ENCODE data around the gene HSPA12B. TPM values are rescaled to one million over a fixed set of nuclear protein-coding genes. Genes with fewer than 3 reads are reported as not detected.

HSPA12B gene
- total and polyA plus RNA-seq, 2 of the 8 experiments (the other 6 are each of a cell fraction or from before 2014, with no cell fraction given), result 2.2 to 4.3 TPM

- TF ChIP-seq, protein P1, sequence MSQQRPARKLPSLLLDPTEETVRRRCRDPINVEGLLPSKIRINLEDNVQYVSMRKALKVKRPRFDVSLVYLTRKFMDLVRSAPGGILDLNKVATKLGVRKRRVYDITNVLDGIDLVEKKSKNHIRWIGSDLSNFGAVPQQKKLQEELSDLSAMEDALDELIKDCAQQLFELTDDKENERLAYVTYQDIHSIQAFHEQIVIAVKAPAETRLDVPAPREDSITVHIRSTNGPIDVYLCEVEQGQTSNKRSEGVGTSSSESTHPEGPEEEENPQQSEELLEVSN (IDR thresholded peaks at IDR 0.05), result no peak
- TF ChIP-seq TAF7 (optimal IDR thresholded peaks at IDR 0.05; ENCODE audit: borderline replicate concordance, low read depth, low read length) (no peak), EP300 (IDR thresholded peaks at IDR 0.05; ENCODE audit: borderline replicate concordance in 1 of 2, low read depth in 2 of 2, low read length in 2 of 2) (no peak), ASH2L (IDR thresholded peaks at IDR 0.05; ENCODE audit: low read length) (no peak), TAF1 (IDR thresholded peaks at IDR 0.05; ENCODE audit: low read depth, low read length) (0 out of 2 replicates have a peak, but pooled peaks have one; percentile 7), SP4 (IDR thresholded peaks at IDR 0.05; ENCODE audit: low read length) (no peak), SRF (IDR thresholded peaks at IDR 0.05; ENCODE audit: low read depth, low read length) (no peak)
- TF ChIP-seq, protein P2, sequence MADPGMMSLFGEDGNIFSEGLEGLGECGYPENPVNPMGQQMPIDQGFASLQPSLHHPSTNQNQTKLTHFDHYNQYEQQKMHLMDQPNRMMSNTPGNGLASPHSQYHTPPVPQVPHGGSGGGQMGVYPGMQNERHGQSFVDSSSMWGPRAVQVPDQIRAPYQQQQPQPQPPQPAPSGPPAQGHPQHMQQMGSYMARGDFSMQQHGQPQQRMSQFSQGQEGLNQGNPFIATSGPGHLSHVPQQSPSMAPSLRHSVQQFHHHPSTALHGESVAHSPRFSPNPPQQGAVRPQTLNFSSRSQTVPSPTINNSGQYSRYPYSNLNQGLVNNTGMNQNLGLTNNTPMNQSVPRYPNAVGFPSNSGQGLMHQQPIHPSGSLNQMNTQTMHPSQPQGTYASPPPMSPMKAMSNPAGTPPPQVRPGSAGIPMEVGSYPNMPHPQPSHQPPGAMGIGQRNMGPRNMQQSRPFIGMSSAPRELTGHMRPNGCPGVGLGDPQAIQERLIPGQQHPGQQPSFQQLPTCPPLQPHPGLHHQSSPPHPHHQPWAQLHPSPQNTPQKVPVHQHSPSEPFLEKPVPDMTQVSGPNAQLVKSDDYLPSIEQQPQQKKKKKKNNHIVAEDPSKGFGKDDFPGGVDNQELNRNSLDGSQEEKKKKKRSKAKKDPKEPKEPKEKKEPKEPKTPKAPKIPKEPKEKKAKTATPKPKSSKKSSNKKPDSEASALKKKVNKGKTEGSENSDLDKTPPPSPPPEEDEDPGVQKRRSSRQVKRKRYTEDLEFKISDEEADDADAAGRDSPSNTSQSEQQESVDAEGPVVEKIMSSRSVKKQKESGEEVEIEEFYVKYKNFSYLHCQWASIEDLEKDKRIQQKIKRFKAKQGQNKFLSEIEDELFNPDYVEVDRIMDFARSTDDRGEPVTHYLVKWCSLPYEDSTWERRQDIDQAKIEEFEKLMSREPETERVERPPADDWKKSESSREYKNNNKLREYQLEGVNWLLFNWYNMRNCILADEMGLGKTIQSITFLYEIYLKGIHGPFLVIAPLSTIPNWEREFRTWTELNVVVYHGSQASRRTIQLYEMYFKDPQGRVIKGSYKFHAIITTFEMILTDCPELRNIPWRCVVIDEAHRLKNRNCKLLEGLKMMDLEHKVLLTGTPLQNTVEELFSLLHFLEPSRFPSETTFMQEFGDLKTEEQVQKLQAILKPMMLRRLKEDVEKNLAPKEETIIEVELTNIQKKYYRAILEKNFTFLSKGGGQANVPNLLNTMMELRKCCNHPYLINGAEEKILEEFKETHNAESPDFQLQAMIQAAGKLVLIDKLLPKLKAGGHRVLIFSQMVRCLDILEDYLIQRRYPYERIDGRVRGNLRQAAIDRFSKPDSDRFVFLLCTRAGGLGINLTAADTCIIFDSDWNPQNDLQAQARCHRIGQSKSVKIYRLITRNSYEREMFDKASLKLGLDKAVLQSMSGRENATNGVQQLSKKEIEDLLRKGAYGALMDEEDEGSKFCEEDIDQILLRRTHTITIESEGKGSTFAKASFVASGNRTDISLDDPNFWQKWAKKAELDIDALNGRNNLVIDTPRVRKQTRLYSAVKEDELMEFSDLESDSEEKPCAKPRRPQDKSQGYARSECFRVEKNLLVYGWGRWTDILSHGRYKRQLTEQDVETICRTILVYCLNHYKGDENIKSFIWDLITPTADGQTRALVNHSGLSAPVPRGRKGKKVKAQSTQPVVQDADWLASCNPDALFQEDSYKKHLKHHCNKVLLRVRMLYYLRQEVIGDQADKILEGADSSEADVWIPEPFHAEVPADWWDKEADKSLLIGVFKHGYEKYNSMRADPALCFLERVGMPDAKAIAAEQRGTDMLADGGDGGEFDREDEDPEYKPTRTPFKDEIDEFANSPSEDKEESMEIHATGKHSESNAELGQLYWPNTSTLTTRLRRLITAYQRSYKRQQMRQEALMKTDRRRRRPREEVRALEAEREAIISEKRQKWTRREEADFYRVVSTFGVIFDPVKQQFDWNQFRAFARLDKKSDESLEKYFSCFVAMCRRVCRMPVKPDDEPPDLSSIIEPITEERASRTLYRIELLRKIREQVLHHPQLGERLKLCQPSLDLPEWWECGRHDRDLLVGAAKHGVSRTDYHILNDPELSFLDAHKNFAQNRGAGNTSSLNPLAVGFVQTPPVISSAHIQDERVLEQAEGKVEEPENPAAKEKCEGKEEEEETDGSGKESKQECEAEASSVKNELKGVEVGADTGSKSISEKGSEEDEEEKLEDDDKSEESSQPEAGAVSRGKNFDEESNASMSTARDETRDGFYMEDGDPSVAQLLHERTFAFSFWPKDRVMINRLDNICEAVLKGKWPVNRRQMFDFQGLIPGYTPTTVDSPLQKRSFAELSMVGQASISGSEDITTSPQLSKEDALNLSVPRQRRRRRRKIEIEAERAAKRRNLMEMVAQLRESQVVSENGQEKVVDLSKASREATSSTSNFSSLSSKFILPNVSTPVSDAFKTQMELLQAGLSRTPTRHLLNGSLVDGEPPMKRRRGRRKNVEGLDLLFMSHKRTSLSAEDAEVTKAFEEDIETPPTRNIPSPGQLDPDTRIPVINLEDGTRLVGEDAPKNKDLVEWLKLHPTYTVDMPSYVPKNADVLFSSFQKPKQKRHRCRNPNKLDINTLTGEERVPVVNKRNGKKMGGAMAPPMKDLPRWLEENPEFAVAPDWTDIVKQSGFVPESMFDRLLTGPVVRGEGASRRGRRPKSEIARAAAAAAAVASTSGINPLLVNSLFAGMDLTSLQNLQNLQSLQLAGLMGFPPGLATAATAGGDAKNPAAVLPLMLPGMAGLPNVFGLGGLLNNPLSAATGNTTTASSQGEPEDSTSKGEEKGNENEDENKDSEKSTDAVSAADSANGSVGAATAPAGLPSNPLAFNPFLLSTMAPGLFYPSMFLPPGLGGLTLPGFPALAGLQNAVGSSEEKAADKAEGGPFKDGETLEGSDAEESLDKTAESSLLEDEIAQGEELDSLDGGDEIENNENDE (IDR thresholded peaks at IDR 0.05; ENCODE audit: insufficient replicate concordance, low read length), result no peak
- TF ChIP-seq, protein P3, sequence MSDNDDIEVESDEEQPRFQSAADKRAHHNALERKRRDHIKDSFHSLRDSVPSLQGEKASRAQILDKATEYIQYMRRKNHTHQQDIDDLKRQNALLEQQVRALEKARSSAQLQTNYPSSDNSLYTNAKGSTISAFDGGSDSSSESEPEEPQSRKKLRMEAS (IDR thresholded peaks at IDR 0.05), result peak; percentile 31; the same call in 1 of the 2 replicates
Observed at GRCh38 chr20:3786665-3787323, 54.3 kb downstream of the HSPA12B start, which contains the start of gene CENPB (continued).

Data from H1 (cell line).